Endothelial cell of umbilical vein (primary cell): ENCODE data around the gene MYL2. TPM values are rescaled to one million over a fixed set of nuclear protein-coding genes. Genes with fewer than 3 reads are reported as not detected.

Experiments used
- BruUV-seq: library from RNA; stranded (reverse); fragments of 400-500 nt; replicated peaks from 2 replicates; lab custom pipeline; 2021; lab: Mats Ljungman, UMichigan
- CTCF ChIA-PET: fragments of 300-600, 350-600 bp; sonication (Branson Sonifier 250); formaldehyde crosslinking; loops from one replicate; lab custom pipeline; 2021; ENCODE audit warnings: antibody characterized with exemption, inconsistent platforms; lab: Charles Lee
- POLR2A ChIA-PET: fragments of 300-600, 350-600 bp; sonication (Branson Sonifier 250); formaldehyde crosslinking; loops from one replicate; lab custom pipeline; 2021; ENCODE audit warnings: antibody characterized with exemption, inconsistent platforms; lab: Charles Lee
- DNase-seq: peaks from one replicate; pipeline ENCODE4 v3.0.0-alpha.2; 2011; ENCODE audit warnings: low read depth, low spot score
- FAIRE-seq: peaks from 2 replicates; lab custom pipeline; 2011; peaks lifted over from hg19 to GRCh38; lab: Jason Lieb, UNC
- H2AFZ ChIP-seq: 2 replicates; pipeline ENCODE4 v1.6.0; 2012; ENCODE audit warnings: low read depth, low read length, control low read depth, inconsistent platforms
- H3K27ac ChIP-seq: 2 replicates; pipeline ENCODE4 v1.5.1; 2011; ENCODE audit warnings: low read depth, mild to moderate bottlenecking, control low read depth, low read length, moderate library complexity; ENCODE audit not compliant: insufficient read depth
- H3K27me3 ChIP-seq, 2 experiments: 2 replicates each; pipeline versions ENCODE4 v1.6.0 to v1.6.1; 2011; ENCODE audit warnings: low read length in 2 of 2, mixed read lengths in 1 of 2; ENCODE audit not compliant: control insufficient read depth in 2 of 2, insufficient read depth in 2 of 2
- H3K36me3 ChIP-seq, 2 experiments: 2 replicates in 1 of 2; 3 replicates in 1 of 2; pipeline ENCODE4 v1.5.1; 2011; ENCODE audit warnings: low read length in 2 of 2, mild to moderate bottlenecking in 1 of 2, moderate library complexity in 1 of 2; ENCODE audit not compliant: control insufficient read depth in 2 of 2, insufficient read depth in 2 of 2; ENCODE audit errors: extremely low read depth in 1 of 2
- H3K4me1 ChIP-seq: 3 replicates; pipeline ENCODE4 v1.5.1; 2011; ENCODE audit warnings: mild to moderate bottlenecking, low read length; ENCODE audit not compliant: control insufficient read depth, insufficient read depth; ENCODE audit errors: extremely low read depth
- H3K4me2 ChIP-seq: 2 replicates; pipeline ENCODE4 v1.6.1; 2011; ENCODE audit warnings: low read length, control low read depth, mixed read lengths; ENCODE audit not compliant: insufficient read depth
- H3K4me3 ChIP-seq, 3 experiments: fragments of 200-600 bp in 1 of 3; sonication (generic), shearing (Covaris generic) in 1 of 3; replicated peaks in 1 of 3; 2 replicates each; pipeline ENCODE4 v1.5.1; 2011 to 2016; ENCODE audit warnings: control low read depth in 3 of 3, low read length in 3 of 3, mild to moderate bottlenecking in 2 of 3, inconsistent platforms in 1 of 3, low read depth in 1 of 3, moderate library complexity in 1 of 3; ENCODE audit not compliant: insufficient read depth in 1 of 3
- H3K79me2 ChIP-seq: 2 replicates; pipeline ENCODE4 v1.6.0; 2012; ENCODE audit warnings: low read length, inconsistent platforms; ENCODE audit not compliant: control insufficient read depth, insufficient read depth
- H3K9ac ChIP-seq: replicated peaks from 2 replicates; pipeline ENCODE3; 2011; ENCODE audit warnings: low read length, control low read depth; ENCODE audit not compliant: insufficient read depth; ENCODE audit errors: extremely low read depth
- H3K9me1 ChIP-seq: replicated peaks from 3 replicates; pipeline ENCODE4 v1.6.0; 2011; ENCODE audit warnings: mild to moderate bottlenecking, low read length; ENCODE audit not compliant: control insufficient read depth, insufficient read depth; ENCODE audit errors: extremely low read depth
- H3K9me3 ChIP-seq: replicated peaks from 2 replicates; pipeline ENCODE4 v1.5.1; 2012; ENCODE audit warnings: low read length, inconsistent platforms; ENCODE audit not compliant: control insufficient read depth, insufficient read depth
- H4K20me1 ChIP-seq: replicated peaks from 2 replicates; pipeline ENCODE3; 2011; ENCODE audit warnings: mild to moderate bottlenecking, low read length; ENCODE audit not compliant: control insufficient read depth, insufficient read depth; ENCODE audit errors: extremely low read depth
- CTCF ChIP-seq, 2 donors: IDR thresholded peaks; 1 replicate in 1 of 2; 2 replicates in 1 of 2; pipeline ENCODE4 v1.5.1; 2011; ENCODE audit warnings: low read length in 2 of 2, mild to moderate bottlenecking in 2 of 2, moderate library complexity in 2 of 2, control low read depth in 1 of 2, inconsistent platforms in 1 of 2, low read depth in 1 of 2; ENCODE audit not compliant: insufficient read depth in 1 of 2; ENCODE audit errors: extremely low read depth in 1 of 2
- EZH2 ChIP-seq: IDR thresholded peaks from 2 replicates; pipeline ENCODE4 v1.6.1; 2012; ENCODE audit warnings: borderline replicate concordance, low read depth, mild to moderate bottlenecking, moderate library complexity, low read length, inconsistent platforms; ENCODE audit not compliant: severe bottlenecking
- FOS ChIP-seq: IDR thresholded peaks from 2 replicates; pipeline ENCODE4 v1.6.1; 2011; ENCODE audit warnings: mild to moderate bottlenecking, low read length, moderate library complexity, borderline replicate concordance; ENCODE audit not compliant: insufficient read depth
- GATA2 ChIP-seq: IDR thresholded peaks from 2 replicates; pipeline ENCODE4 v1.7.0; 2011; ENCODE audit warnings: low read depth, mild to moderate bottlenecking, moderate library complexity, mixed read lengths, low read length; ENCODE audit not compliant: insufficient read length, insufficient read depth
- JUN ChIP-seq: IDR thresholded peaks from 2 replicates; pipeline ENCODE4 v1.6.1; 2011; ENCODE audit warnings: borderline replicate concordance, low read depth; ENCODE audit not compliant: insufficient read length, insufficient read depth
- MAX ChIP-seq: IDR thresholded peaks from 2 replicates; pipeline ENCODE4 v1.6.1; 2011; ENCODE audit not compliant: insufficient read depth, insufficient read length
- MYC ChIP-seq: IDR thresholded peaks from one replicate; pipeline ENCODE4 v1.6.1; 2011; ENCODE audit warnings: mild to moderate bottlenecking, low read depth, low read length
- POLR2A ChIP-seq: IDR thresholded peaks from 2 replicates; pipeline ENCODE4 v1.6.1; 2012; ENCODE audit warnings: low read depth, mild to moderate bottlenecking, control low read depth, low read length
- POLR2AphosphoS5 ChIP-seq: IDR thresholded peaks from 2 replicates; pipeline ENCODE4 v1.6.1; 2012; ENCODE audit warnings: low read depth, mild to moderate bottlenecking, control low read depth, low read length, moderate library complexity; ENCODE audit not compliant: insufficient read depth
- dilution Hi-C: fragments of 300-500 bp; cut with MboI; formaldehyde crosslinking; loops from one replicate; pipeline ENCODE4 v1.15.0; 2019; ENCODE audit warnings: low sequenced_read_pairs; ENCODE audit not compliant: extremely low pct_ligation_motif_present
- intact Hi-C: fragments of 100-400 bp; cut with micrococcal nuclease; formaldehyde crosslinking; loops from one replicate; pipeline ENCODE4 v1.10.0; 2022
- polyA plus RNA-seq, 4 experiments: library from polyadenylated mRNA; depleted of rRNA in 3 of 4; stranded (reverse) in 3 of 4; unstranded in 1 of 4; fragments of >200 nt; gene quantifications; 2 replicates each; pipeline versions ENCODE4 v1.2.1 to v1.2.3, GENCODE V29; 2011 to 2012; ENCODE audit warnings: missing spikeins in 1 of 4
- total RNA-seq: library from RNA; stranded (reverse); gene quantifications from 2 replicates; pipeline ENCODE4 v1.2.3, GENCODE V29; 2021

MYL2 gene
- total and polyA plus RNA-seq, 2 donors (not counting 3 experiments of a cell fraction or from before 2014, with no cell fraction given) = 0.93 TPM; not detected in 1

GRCh38 chr12:110933326-110933974 lies 13.1 kb upstream of the MYL2 start:
- POLR2A ChIA-PET = no interaction called here
- CTCF ChIA-PET = no interaction called here

More at GRCh38 chr12:110933326-110933974, 13.1 kb upstream of the MYL2 start:
- FAIRE-seq (no peak), DNase-seq (no peak)
- Histone ChIP-seq H3K4me3 (no peak overlapping the region), H3K79me2 (no peaks in the 10 kb centered on the region), H3K36me3 (no peaks in the 10 kb centered on the region), H3K27me3 (no peaks in the 10 kb centered on the region), H3K4me1 (no peaks in the 10 kb centered on the region), H2AFZ (no peak overlapping the region), H3K9me3 (no peaks in the 10 kb centered on the region), H3K9ac (no peak overlapping the region), H3K9me1 (no peaks in the 10 kb centered on the region), H3K27ac (no peak overlapping the region), H3K4me2 (no peak overlapping the region), H4K20me1 (no peaks in the 10 kb centered on the region)
- dilution Hi-C loops = no loop called here
- no TSS peak for BruUV-seq
- TF ChIP-seq CTCF (IDR thresholded peaks at IDR 0.05; ENCODE audit: extremely low read depth in 1 of 2, insufficient read depth in 1 of 2, low read depth in 1 of 2, low read length in 2 of 2) (no peak), FOS (no peak), MYC (no peak), JUN (no peak), GATA2 (no peak), POLR2AphosphoS5 (no peak), POLR2A (no peak), MAX (no peak), EZH2 (no peak)
- intact Hi-C loops = no loop called here
